Right lobe of liver (tissue), 6 donors: Measurements from ENCODE around the gene HOXD8. TPM values are rescaled to one million over a fixed set of nuclear protein-coding genes. Genes with fewer than 3 reads are reported as not detected.

Source experiments
- ATAC-seq, 4 donors: fragments of 200-7000 bp; cut with Tn5 transposase; one replicate each; pipeline ENCODE4 v1.9.1; 2020; ENCODE audit warnings: mild to moderate bottlenecking in 4 of 4, moderate library complexity in 4 of 4
- DNase-seq, 3 donors: peaks; one replicate each; pipeline ENCODE4 v3.0.0-alpha.2; 2020
- H3K27ac ChIP-seq, 3 donors: fragments of 200-600 bp; one replicate each; pipeline ENCODE4 v1.8.0; 2022
- H3K27me3 ChIP-seq, 2 donors: fragments of 200-600 bp; one replicate each; pipeline ENCODE4 v1.8.0; 2022
- H3K36me3 ChIP-seq, 4 donors: fragments of 200-600 bp; sonication (generic) in 1 of 4; one replicate each; pipeline versions ENCODE4 v1.5.1 to v1.8.0; 2017 to 2022; ENCODE audit warnings: control low read depth in 1 of 4
- H3K4me1 ChIP-seq, 4 donors: fragments of 200-600 bp; sonication (generic) in 1 of 4; one replicate each; pipeline versions ENCODE4 v1.5.1 to v1.8.0; 2017 to 2022; ENCODE audit warnings: control low read depth in 1 of 4
- H3K4me3 ChIP-seq, 3 donors: fragments of 200-600 bp; one replicate each; pipeline ENCODE4 v1.8.0; 2022
- H3K9me3 ChIP-seq, 4 donors: fragments of 200-600 bp; sonication (generic) in 1 of 4; one replicate each; pipeline versions ENCODE4 v1.5.1 to v1.8.0; 2017 to 2022; ENCODE audit warnings: control low read depth in 1 of 4
- POLR2A ChIP-seq: fragments of 450-650 bp; IDR thresholded peaks from one replicate; pipeline ENCODE4 v1.6.1; 2017; ENCODE audit warnings: antibody characterized with exemption, mild to moderate bottlenecking
- WGBS: methylation state at CpG from one replicate; pipeline ENCODE4 v1.1.6; 2018; ENCODE audit warnings: low coverage, low lambda C conversion rate; ENCODE audit not compliant: insufficient coverage; ENCODE audit errors: missing lambda C conversion rate; 5-methylcytosine and 5-hydroxymethylcytosine counted together
- intact Hi-C, 2 donors: fragments of 100-400 bp; cut with DNase I; formaldehyde crosslinking; loops; one replicate each; pipeline versions ENCODE4 v1.11.2 to v1.14.1; 2022
- total RNA-seq, 6 experiments: library from RNA; depleted of rRNA in 2 of 6; stranded (reverse); fragments of >200 nt in 2 of 6; fragmentation: NEBNext Ultra II Directional in 3 of 6; extraction: Animal tissue kit (Norgen Biotek cat#: 25700) in 3 of 6; gene quantifications; one replicate each; pipeline versions ENCODE4 v1.1.0 to v1.2.4, GENCODE V29; 2016 to 2023
- TF ChIP-seq, protein P1 (sequence below), 4 donors: fragments of 200-600 bp in 3 of 4; fragments of 450-650 bp in 1 of 4; IDR thresholded peaks; one replicate each; pipeline versions ENCODE4 v1.5.1 to v1.8.0; 2016 to 2022; ENCODE audit warnings: antibody characterized with exemption in 4 of 4, mild to moderate bottlenecking in 2 of 4
- donor health status: DM: no; HTN: yes; CAD: no.
- donor health status: DM: no; HTN: no; CAD: no.
- donor health status: DM: no; HTN: no; CAD: no.
- donor health status: DM: no; HTN: yes; CAD: no.
- donor health status: DM: no; HTN: yes; CAD: no.

HOXD8 gene
- total RNA-seq, 6 experiments from 2014 or later = 0.74 TPM; not detected in 5

DNA sequence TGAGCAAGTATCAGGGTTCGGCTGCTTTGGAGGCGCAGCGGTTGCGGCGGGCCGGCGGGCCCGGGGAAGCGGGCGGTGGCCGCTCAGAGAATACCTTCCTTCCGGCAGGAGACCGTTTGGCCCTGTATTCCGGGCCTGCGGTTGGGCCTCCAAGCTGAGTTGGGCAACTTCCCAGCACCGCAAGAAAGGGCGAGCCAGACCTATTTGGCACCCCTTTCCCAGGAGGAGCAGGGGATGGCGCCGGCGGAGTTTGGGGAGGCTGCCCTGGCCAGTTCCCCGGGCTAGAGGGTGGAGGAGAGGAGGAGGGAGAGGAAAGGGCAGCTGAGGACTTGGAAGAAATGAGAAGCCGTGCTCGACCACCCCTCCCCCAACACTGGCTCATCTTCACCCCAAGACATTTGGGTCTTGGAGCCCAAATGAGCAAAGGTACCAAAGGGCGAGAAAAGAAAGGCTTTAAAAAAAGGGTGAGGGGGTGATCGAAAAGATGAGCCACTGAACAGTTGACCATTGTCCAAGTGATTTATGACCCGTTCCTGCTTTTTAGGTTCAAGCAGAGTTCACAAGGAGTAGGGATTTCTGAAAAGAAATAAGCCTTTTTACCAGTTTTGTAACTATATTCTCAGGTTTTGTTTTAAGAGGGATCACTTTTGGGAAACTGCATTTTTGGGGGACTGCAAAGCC, 36.0 kb downstream of the HOXD8 start:
- 1% methylated on average over 23 of the region's 26 CpGs for whole genome bisulfite sequencing
- H3K27ac ChIP-seq = no peak overlapping the region
- H3K9me3 ChIP-seq = no peaks in the 10 kb centered on the region
- H3K4me3 ChIP-seq = no peak overlapping the region
- TF ChIP-seq, protein P1, sequence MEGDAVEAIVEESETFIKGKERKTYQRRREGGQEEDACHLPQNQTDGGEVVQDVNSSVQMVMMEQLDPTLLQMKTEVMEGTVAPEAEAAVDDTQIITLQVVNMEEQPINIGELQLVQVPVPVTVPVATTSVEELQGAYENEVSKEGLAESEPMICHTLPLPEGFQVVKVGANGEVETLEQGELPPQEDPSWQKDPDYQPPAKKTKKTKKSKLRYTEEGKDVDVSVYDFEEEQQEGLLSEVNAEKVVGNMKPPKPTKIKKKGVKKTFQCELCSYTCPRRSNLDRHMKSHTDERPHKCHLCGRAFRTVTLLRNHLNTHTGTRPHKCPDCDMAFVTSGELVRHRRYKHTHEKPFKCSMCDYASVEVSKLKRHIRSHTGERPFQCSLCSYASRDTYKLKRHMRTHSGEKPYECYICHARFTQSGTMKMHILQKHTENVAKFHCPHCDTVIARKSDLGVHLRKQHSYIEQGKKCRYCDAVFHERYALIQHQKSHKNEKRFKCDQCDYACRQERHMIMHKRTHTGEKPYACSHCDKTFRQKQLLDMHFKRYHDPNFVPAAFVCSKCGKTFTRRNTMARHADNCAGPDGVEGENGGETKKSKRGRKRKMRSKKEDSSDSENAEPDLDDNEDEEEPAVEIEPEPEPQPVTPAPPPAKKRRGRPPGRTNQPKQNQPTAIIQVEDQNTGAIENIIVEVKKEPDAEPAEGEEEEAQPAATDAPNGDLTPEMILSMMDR (IDR thresholded peaks at IDR 0.05) = no peak
- no peak for TF ChIP-seq POLR2A
- peaks cover 10 to 62% of the 10 kb centered on the region in 2 donors for H3K27me3 ChIP-seq
- DNase-seq = no peak
- no peaks in the 10 kb centered on the region for H3K36me3 ChIP-seq
- ATAC-seq = no peak
- H3K4me1 ChIP-seq = peaks cover 0 to under 1% (median 0%) of the 10 kb centered on the region in 4 donors
- intact Hi-C loops = no loop called here

DNA sequence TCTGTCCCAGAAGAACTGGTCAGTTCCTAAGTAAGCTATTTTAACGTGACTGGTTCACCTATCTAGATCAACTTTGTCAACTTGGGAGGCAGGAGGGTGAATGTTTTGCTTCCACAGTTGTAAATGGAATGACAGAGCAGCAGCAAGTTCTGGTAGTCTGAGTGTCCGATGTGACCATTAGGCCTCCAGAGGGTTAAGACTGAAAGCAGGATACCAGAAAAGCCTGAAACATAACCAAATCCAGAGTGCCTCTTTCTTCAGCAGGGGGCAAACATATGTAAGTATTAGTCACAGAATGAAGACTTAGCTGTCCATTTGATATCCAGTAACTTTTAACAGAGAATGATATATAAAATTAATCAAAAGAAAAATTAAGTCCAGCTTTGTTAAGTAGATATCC, 36.8 kb downstream of the HOXD8 start:
- no peaks in the 10 kb centered on the region for H3K9me3 ChIP-seq
- intact Hi-C loops = no loop called here
- H3K4me3 ChIP-seq = no peak overlapping the region
- H3K27ac ChIP-seq = no peak overlapping the region
- ATAC-seq = no peak
- TF ChIP-seq, protein P1 (IDR thresholded peaks at IDR 0.05) = no peak
- no peak for TF ChIP-seq POLR2A
- WGBS = 25% methylated on average over 2 of the region's 2 CpGs
- H3K27me3 ChIP-seq = peaks cover 10 to 56% of the 10 kb centered on the region in 2 donors
- no peaks in the 10 kb centered on the region for H3K4me1 ChIP-seq
- no peak for DNase-seq
- H3K36me3 ChIP-seq = no peaks in the 10 kb centered on the region

DNA sequence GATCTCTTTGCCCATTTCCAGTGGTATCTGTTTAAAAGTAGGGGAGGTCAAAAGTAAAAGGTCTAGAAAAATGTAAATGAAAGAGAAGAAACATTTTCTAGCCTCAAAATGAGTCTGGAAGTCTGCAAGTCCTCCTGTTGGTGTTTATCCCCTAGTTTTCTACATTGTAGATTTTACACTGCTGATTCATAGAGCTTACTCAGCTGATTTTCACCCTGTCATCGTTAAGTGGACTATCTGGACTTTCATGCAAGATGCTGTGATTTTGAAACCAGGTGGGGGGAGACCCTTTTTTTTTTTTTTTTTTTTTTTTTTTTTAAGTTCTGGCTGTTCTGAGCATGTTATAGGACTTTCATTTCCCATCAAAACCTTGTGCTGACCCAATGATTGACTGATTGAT, 37.9 kb downstream of the HOXD8 start:
- TF ChIP-seq, protein P1 (IDR thresholded peaks at IDR 0.05) = no peak
- no peak for TF ChIP-seq POLR2A
- Histone ChIP-seq H3K27me3 (peaks cover 17 to 63% of the 10 kb centered on the region in 2 donors), H3K9me3 (no peaks in the 10 kb centered on the region), H3K27ac (no peak overlapping the region), H3K4me3 (no peak overlapping the region), H3K4me1 (no peaks in the 10 kb centered on the region), H3K36me3 (no peaks in the 10 kb centered on the region)
- intact Hi-C loops = no loop called here
- 54% methylated on average over 1 of the region's 1 CpG for WGBS
- no peak for ATAC-seq
- no peak for DNase-seq

DNA sequence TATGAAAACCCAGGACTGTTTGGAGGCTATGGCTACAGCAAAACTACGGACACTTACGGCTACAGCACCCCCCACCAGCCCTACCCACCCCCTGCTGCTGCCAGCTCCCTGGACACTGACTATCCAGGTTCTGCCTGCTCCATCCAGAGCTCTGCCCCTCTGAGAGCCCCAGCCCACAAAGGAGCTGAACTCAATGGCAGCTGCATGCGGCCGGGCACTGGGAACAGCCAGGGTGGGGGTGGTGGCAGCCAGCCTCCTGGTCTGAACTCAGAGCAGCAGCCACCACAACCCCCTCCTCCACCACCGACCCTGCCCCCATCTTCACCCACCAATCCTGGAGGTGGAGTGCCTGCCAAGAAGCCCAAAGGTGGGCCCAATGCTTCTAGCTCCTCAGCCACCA, 39.7 kb downstream of the HOXD8 start:
- H3K27me3 ChIP-seq = peaks cover 23 to 61% of the 10 kb centered on the region in 2 donors
- H3K4me3 ChIP-seq = no peak overlapping the region
- TF ChIP-seq, protein P1 (IDR thresholded peaks at IDR 0.05) = no peak
- TF ChIP-seq POLR2A = no peak
- intact Hi-C loops = no loop called here
- DNase-seq = no peak
- ATAC-seq = no peak
- H3K27ac ChIP-seq = no peak overlapping the region
- WGBS = 57% methylated on average over 1 of the region's 5 CpGs
- no peaks in the 10 kb centered on the region for H3K9me3 ChIP-seq
- H3K4me1 ChIP-seq = no peaks in the 10 kb centered on the region
- H3K36me3 ChIP-seq = no peaks in the 10 kb centered on the region
